HCT116 (cell line): Measurements from ENCODE around the gene HIPK2. TPM values are rescaled to one million over a fixed set of nuclear protein-coding genes. Genes with fewer than 3 reads are reported as not detected.

ENCODE experiments used
- ATAC-seq: fragments of 200-7000 bp; cut with Tn5 transposase; 2 replicates; pipeline ENCODE4 v1.9.1; 2020; ENCODE audit warnings: mild to moderate bottlenecking, moderate library complexity
- BruUV-seq: library from RNA; stranded (reverse); fragments of 400-500 nt; replicated peaks from 2 replicates; lab custom pipeline; 2021; lab: Mats Ljungman, UMichigan
- CTCF ChIA-PET: fragments of 300-600 bp; sonication (Branson Sonifier 250); formaldehyde crosslinking; loops from one replicate; lab custom pipeline; 2021; ENCODE audit warnings: antibody characterized with exemption; lab: Charles Lee
- POLR2A ChIA-PET: fragments of 300-600, 350-600 bp; sonication (Branson Sonifier 250); formaldehyde crosslinking; loops from one replicate; lab custom pipeline; 2021; ENCODE audit warnings: antibody characterized with exemption; lab: Charles Lee
- RAD21 ChIA-PET, 2 experiments: fragments of 300-600 bp; sonication (Branson Sonifier 250); formaldehyde crosslinking; loops; one replicate each; lab custom pipeline; 2023; ENCODE audit warnings: low total read pairs in 2 of 2; ENCODE audit not compliant: uncharacterized antibody in 2 of 2, unreplicated experiment in 2 of 2, low non-redundant PET in 1 of 2; lab: Charles Lee
- DNase-seq: peaks from one replicate; pipeline ENCODE4 v3.0.0-alpha.2; 2010; ENCODE audit warnings: low read depth, low spot score
- H2AFZ ChIP-seq: fragments of 200-600 bp; shearing (Covaris generic), sonication (generic); 2 replicates; pipeline ENCODE4 v1.6.1; 2017; ENCODE audit warnings: low read depth, mixed run types, mixed read lengths, antibody characterized with exemption, low read length; ENCODE audit not compliant: poor library complexity, severe bottlenecking
- H3K27ac ChIP-seq: 2 replicates; pipeline ENCODE4 v1.5.1; 2012; ENCODE audit warnings: low read depth, low read length
- H3K27me3 ChIP-seq: fragments of 200-600 bp; sonication (generic); 2 replicates; pipeline ENCODE4 v1.6.1; 2016; ENCODE audit warnings: mixed run types, low read length, mixed read lengths; ENCODE audit not compliant: insufficient read depth
- H3K36me3 ChIP-seq, 2 experiments: fragments of 200-500 bp in 1 of 2; fragments of 200-600 bp in 1 of 2; sonication (Bioruptor generic) in 1 of 2; sonication (generic) in 1 of 2; 2 replicates each; pipeline versions ENCODE4 v1.5.1 to v1.6.1; 2014 to 2016; ENCODE audit warnings: low read length in 2 of 2, inconsistent platforms in 1 of 2, mixed read lengths in 1 of 2, mixed run types in 1 of 2; ENCODE audit not compliant: insufficient read depth in 2 of 2, control insufficient read depth in 1 of 2
- H3K4me1 ChIP-seq, 2 experiments: fragments of 200-600 bp in 1 of 2; sonication (generic) in 1 of 2; 2 replicates each; pipeline versions ENCODE4 v1.5.1 to v1.6.1; 2012 to 2017; ENCODE audit warnings: low read length in 2 of 2, inconsistent platforms in 1 of 2, mild to moderate bottlenecking in 1 of 2, mixed read lengths in 1 of 2, mixed run types in 1 of 2, moderate library complexity in 1 of 2; ENCODE audit not compliant: insufficient read depth in 2 of 2, control insufficient read depth in 1 of 2
- H3K4me2 ChIP-seq: fragments of 200-600 bp; sonication (generic); 2 replicates; pipeline ENCODE4 v1.6.1; 2017; ENCODE audit warnings: mixed run types, low read length, mixed read lengths
- H3K4me3 ChIP-seq, 2 experiments: fragments of 200-600 bp in 1 of 2; sonication (generic) in 1 of 2; replicated peaks in 1 of 2; 2 replicates each; pipeline ENCODE4 v1.5.1; 2011 to 2016; ENCODE audit warnings: low read length in 2 of 2, control low read depth in 1 of 2, low read depth in 1 of 2, mild to moderate bottlenecking in 1 of 2, mixed read lengths in 1 of 2, mixed run types in 1 of 2
- H3K79me2 ChIP-seq: fragments of 200-600 bp; sonication (generic); 2 replicates; pipeline ENCODE4 v1.6.1; 2017; ENCODE audit warnings: mild to moderate bottlenecking, mixed run types, low read length, moderate library complexity, mixed read lengths; ENCODE audit not compliant: insufficient read depth
- H3K9ac ChIP-seq: fragments of 200-600 bp; sonication (generic); 2 replicates; pipeline ENCODE4 v1.6.1; 2016; ENCODE audit warnings: low read length, mixed read lengths
- H3K9me2 ChIP-seq: fragments of 200-600 bp; sonication (generic), shearing (Covaris generic); 2 replicates; pipeline ENCODE4 v1.6.1; 2017; ENCODE audit warnings: mixed run types, mild to moderate bottlenecking, moderate library complexity; ENCODE audit not compliant: insufficient read depth
- H3K9me3 ChIP-seq, 2 experiments: fragments of 200-500 bp in 1 of 2; fragments of 200-600 bp in 1 of 2; sonication (Bioruptor generic) in 1 of 2; sonication (generic) in 1 of 2; 2 replicates each; pipeline ENCODE4 v1.6.1; 2014 to 2017; ENCODE audit warnings: low read length in 2 of 2, mixed read lengths in 2 of 2, inconsistent platforms in 1 of 2, low read depth in 1 of 2, mild to moderate bottlenecking in 1 of 2, mixed run types in 1 of 2, moderate library complexity in 1 of 2; ENCODE audit not compliant: control insufficient read depth in 1 of 2, insufficient read depth in 1 of 2
- H4K20me1 ChIP-seq: fragments of 200-600 bp; sonication (generic), shearing (Covaris generic); 2 replicates; pipeline ENCODE4 v1.6.1; 2017; ENCODE audit warnings: mixed run types, mild to moderate bottlenecking, moderate library complexity; ENCODE audit not compliant: insufficient read depth
- ELF1 ChIP-seq: IDR thresholded peaks from 2 replicates; pipeline ENCODE4 v1.6.1; 2012; ENCODE audit warnings: low read depth, borderline replicate concordance
- EZH2phosphoT487 ChIP-seq: fragments of 200-600 bp; IDR thresholded peaks from 2 replicates; pipeline ENCODE4 v1.6.1; 2018; ENCODE audit warnings: antibody characterized with exemption, borderline replicate concordance
- POLR2A ChIP-seq: IDR thresholded peaks from 2 replicates; pipeline ENCODE4 v1.7.0; 2011; ENCODE audit warnings: borderline replicate concordance; ENCODE audit not compliant: insufficient read depth, insufficient read length; ENCODE audit errors: extremely low read depth
- REST ChIP-seq: IDR thresholded peaks from 2 replicates; pipeline ENCODE4 v1.6.1; 2012; ENCODE audit warnings: low read depth
- SIN3A ChIP-seq: IDR thresholded peaks from 2 replicates; pipeline ENCODE4 v1.6.1; 2012; ENCODE audit warnings: low read depth
- SP1 ChIP-seq: IDR thresholded peaks from 2 replicates; pipeline ENCODE4 v1.6.1; 2012; ENCODE audit warnings: low read depth
- SRF ChIP-seq: IDR thresholded peaks from 2 replicates; pipeline ENCODE4 v1.6.1; 2012; ENCODE audit warnings: low read depth
- ZFX ChIP-seq: fragments of 450-650 bp; IDR thresholded peaks from 2 replicates; pipeline ENCODE4 v1.6.1; 2017
- ZNF274 ChIP-seq: fragments of 200-500 bp; sonication (Bioruptor generic); IDR thresholded peaks from 2 replicates; pipeline ENCODE4 v1.6.1; 2014; ENCODE audit warnings: mild to moderate bottlenecking, low read depth, low read length, inconsistent platforms
- intact Hi-C: fragments of 100-400 bp; cut with micrococcal nuclease; formaldehyde crosslinking; loops from 2 replicates; pipeline ENCODE4 v1.10.0; 2022
- total RNA-seq: library from RNA; stranded (reverse); gene quantifications from one replicate; pipeline ENCODE4 v1.2.1, GENCODE V29; 2021; ENCODE audit not compliant: unreplicated experiment

HIPK2 gene
- total RNA-seq, 1 experiment from 2014 or later, result 49.5 TPM

DNA sequence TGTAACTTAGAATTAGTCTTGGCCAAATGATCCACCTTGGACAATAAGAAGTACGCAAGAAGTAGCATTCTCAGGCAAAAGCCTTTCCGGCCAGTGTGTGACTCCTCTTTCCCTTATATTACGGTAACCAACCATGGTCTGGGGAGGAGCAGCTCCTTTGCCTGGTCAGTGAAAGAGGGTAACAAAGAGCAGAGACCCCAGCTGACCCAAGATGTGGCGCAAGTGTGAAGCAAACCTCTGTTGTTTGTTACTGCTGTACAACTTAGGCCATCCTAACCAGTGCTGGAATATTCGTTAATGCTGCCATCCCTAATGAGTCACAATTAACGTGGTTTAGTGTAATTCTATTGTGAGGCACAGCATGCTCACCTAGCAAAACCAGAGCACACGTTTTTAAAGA is 44.0 kb downstream of the HIPK2 start:
- H3K4me3 ChIP-seq, result no peak overlapping the region
- no peak overlapping the region for H3K4me2 ChIP-seq
- intact Hi-C loops, result loop anchor here (5.0 kb wide), 1 partner anchor 51 kb away; no protein-coding TSS in a partner anchor
- H3K9me3 ChIP-seq, result peaks cover 0 to 15% of the 10 kb centered on the region in 2 experiments; a peak in 1 of 4 replicates
- BruUV-seq, result no TSS peak
- peaks cover 0 to 7% of the 10 kb centered on the region in 2 experiments; a peak in 1 of 4 replicates for H3K36me3 ChIP-seq
- POLR2A ChIA-PET, result no interaction called here
- peaks cover 15 to 26% of the 10 kb centered on the region in 2 experiments for H3K4me1 ChIP-seq
- ATAC-seq (no peak), DNase-seq (no peak)
- RAD21 ChIA-PET, result no interaction called here
- H3K9ac ChIP-seq, result no peak overlapping the region
- H3K27ac ChIP-seq, result no peak overlapping the region
- TF ChIP-seq SRF (no peak), SP1 (no peak), EZH2phosphoT487 (no peak), REST (no peak), ZFX (no peak), ELF1 (no peak), ZNF274 (no peak), POLR2A (no peak), SIN3A (no peak)
- TF ChIP-seq, all 23 proteins: peak for 0
- Histone ChIP-seq H3K9me2 (no peaks in the 10 kb centered on the region), H2AFZ (no peak overlapping the region), H3K27me3 (no peaks in the 10 kb centered on the region), H4K20me1 (peaks cover 4% of the 10 kb centered on the region; the same call in 1 of the 2 replicates), H3K79me2 (peaks cover 62% of the 10 kb centered on the region)
- CTCF ChIA-PET, result no interaction called here
